ENCODE data around the gene SKAP1. TPM values are rescaled to one million over a fixed set of nuclear protein-coding genes. Genes with fewer than 3 reads are reported as not detected.

Gene SKAP1
- total and polyA plus RNA-seq, 2 experiments from 2014 or later: 0.27 TPM; not detected in 1

DNA sequence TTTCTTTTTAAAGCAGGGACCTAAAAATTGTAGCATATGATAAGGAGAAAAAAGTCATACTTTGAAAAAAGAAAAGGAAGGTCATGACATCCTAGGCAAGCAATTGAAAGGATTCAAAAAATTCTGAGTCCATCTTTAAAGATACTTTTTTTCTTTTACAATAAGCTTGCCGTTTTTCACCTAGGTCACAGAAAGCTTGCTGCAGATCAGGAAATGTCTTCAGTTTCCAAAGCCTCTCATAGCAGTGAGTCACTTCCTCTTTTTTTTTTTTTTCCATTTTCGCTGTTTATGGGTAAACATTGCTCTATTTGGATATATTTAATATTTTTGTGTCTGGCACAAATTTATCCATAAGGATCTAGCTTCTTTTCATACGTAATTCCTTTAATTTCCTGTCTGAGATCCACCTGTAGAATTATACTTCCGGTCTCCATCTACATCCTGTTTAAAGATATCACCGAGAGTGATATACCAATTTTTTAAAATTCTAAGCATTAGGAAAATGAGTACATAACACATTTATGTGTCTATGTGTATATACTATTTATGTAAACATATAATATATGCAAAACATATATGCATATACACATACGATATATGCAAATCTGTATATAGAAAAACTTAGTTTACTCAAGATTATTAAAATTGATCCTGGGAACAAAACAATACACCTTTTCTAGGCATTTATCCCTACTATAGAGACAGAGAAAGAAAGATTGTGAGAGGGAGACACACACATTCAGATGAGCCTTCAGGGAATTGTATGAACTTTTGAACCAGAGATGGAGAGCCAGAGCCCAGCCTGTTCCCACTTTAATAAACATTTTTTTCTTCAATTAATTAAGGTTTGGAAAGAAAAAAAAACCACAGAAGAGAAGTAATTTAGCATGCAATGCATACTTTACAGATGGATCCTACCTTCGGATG is 134.4 kb downstream of the SKAP1 start:
- no peaks in the 10 kb centered on the region for H4K20me1 ChIP-seq (replicated peaks; ENCODE audit: insufficient read depth)
- no peaks in the 10 kb centered on the region for H3F3A ChIP-seq (replicated peaks; ENCODE audit: low read depth)
- no peak overlapping the region for H3K27ac ChIP-seq (ENCODE audit: low read depth)
- Mint-ChIP-seq H3K9me3 (no peaks in the 10 kb centered on the region), H3K27me3 (ENCODE audit: insufficient read depth, low read depth, poor library complexity) (no peaks in the 10 kb centered on the region), H3K27ac (no peak overlapping the region), H3K4me3 (no peak overlapping the region), H3K36me3 (ENCODE audit: low read depth) (no peaks in the 10 kb centered on the region), H3K4me1 (peaks cover 7% of the 10 kb centered on the region)
- DNase-seq (ENCODE audit: low spot score) (no peak), ATAC-seq (no peak)
- no peaks in the 10 kb centered on the region for H3K9me2 ChIP-seq (ENCODE audit: insufficient read depth)
- no peak overlapping the region for H3K4me2 ChIP-seq
- no peak overlapping the region for H3K4me3 ChIP-seq
- H3K4me1 ChIP-seq (ENCODE audit: insufficient read depth): no peaks in the 10 kb centered on the region
- no peaks in the 10 kb centered on the region for H3K79me2 ChIP-seq (replicated peaks; ENCODE audit: insufficient read depth)
- H3K36me3 ChIP-seq (ENCODE audit: insufficient read depth): no peaks in the 10 kb centered on the region
- no peak overlapping the region for H2AFZ ChIP-seq
- H3K27me3 ChIP-seq (ENCODE audit: insufficient read depth): no peaks in the 10 kb centered on the region
- no peak for TF ChIP-seq ETS1 (IDR thresholded peaks at IDR 0.05)
- TF ChIP-seq STAT1 (IDR thresholded peaks at IDR 0.05; ENCODE audit: unreplicated experiment): no peak
- no peak for TF ChIP-seq EZH2 (IDR thresholded peaks at IDR 0.05; ENCODE audit: low read depth, unreplicated experiment)
- TF ChIP-seq ZNF114 (CRISPR knock-in tag; IDR thresholded peaks at IDR 0.05): no peak
- TF ChIP-seq, protein P1, sequence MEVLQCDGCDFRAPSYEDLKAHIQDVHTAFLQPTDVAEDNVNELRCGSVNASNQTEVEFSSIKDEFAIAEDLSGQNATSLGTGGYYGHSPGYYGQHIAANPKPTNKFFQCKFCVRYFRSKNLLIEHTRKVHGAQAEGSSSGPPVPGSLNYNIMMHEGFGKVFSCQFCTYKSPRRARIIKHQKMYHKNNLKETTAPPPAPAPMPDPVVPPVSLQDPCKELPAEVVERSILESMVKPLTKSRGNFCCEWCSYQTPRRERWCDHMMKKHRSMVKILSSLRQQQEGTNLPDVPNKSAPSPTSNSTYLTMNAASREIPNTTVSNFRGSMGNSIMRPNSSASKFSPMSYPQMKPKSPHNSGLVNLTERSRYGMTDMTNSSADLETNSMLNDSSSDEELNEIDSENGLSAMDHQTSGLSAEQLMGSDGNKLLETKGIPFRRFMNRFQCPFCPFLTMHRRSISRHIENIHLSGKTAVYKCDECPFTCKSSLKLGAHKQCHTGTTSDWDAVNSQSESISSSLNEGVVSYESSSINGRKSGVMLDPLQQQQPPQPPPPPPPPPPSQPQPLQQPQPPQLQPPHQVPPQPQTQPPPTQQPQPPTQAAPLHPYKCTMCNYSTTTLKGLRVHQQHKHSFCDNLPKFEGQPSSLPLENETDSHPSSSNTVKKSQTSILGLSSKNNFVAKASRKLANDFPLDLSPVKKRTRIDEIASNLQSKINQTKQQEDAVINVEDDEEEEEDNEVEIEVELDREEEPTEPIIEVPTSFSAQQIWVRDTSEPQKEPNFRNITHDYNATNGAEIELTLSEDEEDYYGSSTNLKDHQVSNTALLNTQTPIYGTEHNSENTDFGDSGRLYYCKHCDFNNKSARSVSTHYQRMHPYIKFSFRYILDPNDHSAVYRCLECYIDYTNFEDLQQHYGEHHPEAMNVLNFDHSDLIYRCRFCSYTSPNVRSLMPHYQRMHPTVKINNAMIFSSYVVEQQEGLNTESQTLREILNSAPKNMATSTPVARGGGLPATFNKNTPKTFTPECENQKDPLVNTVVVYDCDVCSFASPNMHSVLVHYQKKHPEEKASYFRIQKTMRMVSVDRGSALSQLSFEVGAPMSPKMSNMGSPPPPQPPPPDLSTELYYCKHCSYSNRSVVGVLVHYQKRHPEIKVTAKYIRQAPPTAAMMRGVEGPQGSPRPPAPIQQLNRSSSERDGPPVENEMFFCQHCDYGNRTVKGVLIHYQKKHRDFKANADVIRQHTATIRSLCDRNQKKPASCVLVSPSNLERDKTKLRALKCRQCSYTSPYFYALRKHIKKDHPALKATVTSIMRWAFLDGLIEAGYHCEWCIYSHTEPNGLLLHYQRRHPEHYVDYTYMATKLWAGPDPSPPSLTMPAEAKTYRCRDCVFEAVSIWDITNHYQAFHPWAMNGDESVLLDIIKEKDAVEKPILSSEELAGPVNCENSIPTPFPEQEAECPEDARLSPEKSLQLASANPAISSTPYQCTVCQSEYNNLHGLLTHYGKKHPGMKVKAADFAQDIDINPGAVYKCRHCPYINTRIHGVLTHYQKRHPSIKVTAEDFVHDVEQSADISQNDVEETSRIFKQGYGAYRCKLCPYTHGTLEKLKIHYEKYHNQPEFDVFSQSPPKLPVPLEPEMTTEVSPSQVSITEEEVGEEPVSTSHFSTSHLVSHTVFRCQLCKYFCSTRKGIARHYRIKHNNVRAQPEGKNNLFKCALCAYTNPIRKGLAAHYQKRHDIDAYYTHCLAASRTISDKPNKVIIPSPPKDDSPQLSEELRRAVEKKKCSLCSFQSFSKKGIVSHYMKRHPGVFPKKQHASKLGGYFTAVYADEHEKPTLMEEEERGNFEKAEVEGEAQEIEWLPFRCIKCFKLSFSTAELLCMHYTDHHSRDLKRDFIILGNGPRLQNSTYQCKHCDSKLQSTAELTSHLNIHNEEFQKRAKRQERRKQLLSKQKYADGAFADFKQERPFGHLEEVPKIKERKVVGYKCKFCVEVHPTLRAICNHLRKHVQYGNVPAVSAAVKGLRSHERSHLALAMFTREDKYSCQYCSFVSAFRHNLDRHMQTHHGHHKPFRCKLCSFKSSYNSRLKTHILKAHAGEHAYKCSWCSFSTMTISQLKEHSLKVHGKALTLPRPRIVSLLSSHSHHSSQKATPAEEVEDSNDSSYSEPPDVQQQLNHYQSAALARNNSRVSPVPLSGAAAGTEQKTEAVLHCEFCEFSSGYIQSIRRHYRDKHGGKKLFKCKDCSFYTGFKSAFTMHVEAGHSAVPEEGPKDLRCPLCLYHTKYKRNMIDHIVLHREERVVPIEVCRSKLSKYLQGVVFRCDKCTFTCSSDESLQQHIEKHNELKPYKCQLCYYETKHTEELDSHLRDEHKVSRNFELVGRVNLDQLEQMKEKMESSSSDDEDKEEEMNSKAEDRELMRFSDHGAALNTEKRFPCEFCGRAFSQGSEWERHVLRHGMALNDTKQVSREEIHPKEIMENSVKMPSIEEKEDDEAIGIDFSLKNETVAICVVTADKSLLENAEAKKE (CRISPR knock-in tag; IDR thresholded peaks at IDR 0.05): no peak
- no peak for TF ChIP-seq EZH2phosphoT487 (IDR thresholded peaks at IDR 0.05; ENCODE audit: unreplicated experiment)
- TF ChIP-seq CREB1 (CRISPR knock-in tag; IDR thresholded peaks at IDR 0.05; ENCODE audit: low read depth): no peak
- TF ChIP-seq, protein P2, sequence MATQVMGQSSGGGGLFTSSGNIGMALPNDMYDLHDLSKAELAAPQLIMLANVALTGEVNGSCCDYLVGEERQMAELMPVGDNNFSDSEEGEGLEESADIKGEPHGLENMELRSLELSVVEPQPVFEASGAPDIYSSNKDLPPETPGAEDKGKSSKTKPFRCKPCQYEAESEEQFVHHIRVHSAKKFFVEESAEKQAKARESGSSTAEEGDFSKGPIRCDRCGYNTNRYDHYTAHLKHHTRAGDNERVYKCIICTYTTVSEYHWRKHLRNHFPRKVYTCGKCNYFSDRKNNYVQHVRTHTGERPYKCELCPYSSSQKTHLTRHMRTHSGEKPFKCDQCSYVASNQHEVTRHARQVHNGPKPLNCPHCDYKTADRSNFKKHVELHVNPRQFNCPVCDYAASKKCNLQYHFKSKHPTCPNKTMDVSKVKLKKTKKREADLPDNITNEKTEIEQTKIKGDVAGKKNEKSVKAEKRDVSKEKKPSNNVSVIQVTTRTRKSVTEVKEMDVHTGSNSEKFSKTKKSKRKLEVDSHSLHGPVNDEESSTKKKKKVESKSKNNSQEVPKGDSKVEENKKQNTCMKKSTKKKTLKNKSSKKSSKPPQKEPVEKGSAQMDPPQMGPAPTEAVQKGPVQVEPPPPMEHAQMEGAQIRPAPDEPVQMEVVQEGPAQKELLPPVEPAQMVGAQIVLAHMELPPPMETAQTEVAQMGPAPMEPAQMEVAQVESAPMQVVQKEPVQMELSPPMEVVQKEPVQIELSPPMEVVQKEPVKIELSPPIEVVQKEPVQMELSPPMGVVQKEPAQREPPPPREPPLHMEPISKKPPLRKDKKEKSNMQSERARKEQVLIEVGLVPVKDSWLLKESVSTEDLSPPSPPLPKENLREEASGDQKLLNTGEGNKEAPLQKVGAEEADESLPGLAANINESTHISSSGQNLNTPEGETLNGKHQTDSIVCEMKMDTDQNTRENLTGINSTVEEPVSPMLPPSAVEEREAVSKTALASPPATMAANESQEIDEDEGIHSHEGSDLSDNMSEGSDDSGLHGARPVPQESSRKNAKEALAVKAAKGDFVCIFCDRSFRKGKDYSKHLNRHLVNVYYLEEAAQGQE (IDR thresholded peaks at IDR 0.05; ENCODE audit: unreplicated experiment): no peak
- no peak for TF ChIP-seq NANOG (IDR thresholded peaks at IDR 0.05; ENCODE audit: borderline replicate concordance)
- TF ChIP-seq, protein P3, sequence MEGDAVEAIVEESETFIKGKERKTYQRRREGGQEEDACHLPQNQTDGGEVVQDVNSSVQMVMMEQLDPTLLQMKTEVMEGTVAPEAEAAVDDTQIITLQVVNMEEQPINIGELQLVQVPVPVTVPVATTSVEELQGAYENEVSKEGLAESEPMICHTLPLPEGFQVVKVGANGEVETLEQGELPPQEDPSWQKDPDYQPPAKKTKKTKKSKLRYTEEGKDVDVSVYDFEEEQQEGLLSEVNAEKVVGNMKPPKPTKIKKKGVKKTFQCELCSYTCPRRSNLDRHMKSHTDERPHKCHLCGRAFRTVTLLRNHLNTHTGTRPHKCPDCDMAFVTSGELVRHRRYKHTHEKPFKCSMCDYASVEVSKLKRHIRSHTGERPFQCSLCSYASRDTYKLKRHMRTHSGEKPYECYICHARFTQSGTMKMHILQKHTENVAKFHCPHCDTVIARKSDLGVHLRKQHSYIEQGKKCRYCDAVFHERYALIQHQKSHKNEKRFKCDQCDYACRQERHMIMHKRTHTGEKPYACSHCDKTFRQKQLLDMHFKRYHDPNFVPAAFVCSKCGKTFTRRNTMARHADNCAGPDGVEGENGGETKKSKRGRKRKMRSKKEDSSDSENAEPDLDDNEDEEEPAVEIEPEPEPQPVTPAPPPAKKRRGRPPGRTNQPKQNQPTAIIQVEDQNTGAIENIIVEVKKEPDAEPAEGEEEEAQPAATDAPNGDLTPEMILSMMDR (conservative IDR thresholded peaks at IDR 0.05; ENCODE audit: low read depth in 2 of 2): no peak
- TF ChIP-seq JUNB (IDR thresholded peaks at IDR 0.05; ENCODE audit: unreplicated experiment): no peak
- no peak for TF ChIP-seq POLR2AphosphoS5 (IDR thresholded peaks at IDR 0.05; ENCODE audit: low read depth)
- no peak for TF ChIP-seq ZNF331 (CRISPR knock-in tag; IDR thresholded peaks at IDR 0.05; ENCODE audit: low read depth)

Data from GM23338 (cell line).